VCaP (cell line): ENCODE measurements around the gene SDK1.

Source experiments
- H3K27ac ChIP-seq: fragments of 450-650 bp; 2 replicates; pipeline ENCODE4 v1.5.1; 2017
- CTCF ChIP-seq: fragments of 450-650 bp; conservative IDR thresholded peaks from 2 replicates; pipeline ENCODE4 v1.5.1; 2017; ENCODE audit warnings: mild to moderate bottlenecking, moderate library complexity

Gene SDK1

GRCh38 chr7:4267341-4268039, 966.4 kb downstream of the SDK1 start:
- no peak for TF ChIP-seq CTCF

GRCh38 chr7:4268040-4268965, 967.3 kb downstream of the SDK1 start:
- H3K27ac ChIP-seq: no peak overlapping the region

More at GRCh38 chr7:4267341-4268039, 966.4 kb downstream of the SDK1 start:
- no peak overlapping the region for H3K27ac ChIP-seq

GRCh38 chr7:4269086-4269485, 968.0 kb downstream of the SDK1 start:
- no peak for TF ChIP-seq CTCF
- no peak overlapping the region for H3K27ac ChIP-seq

More at GRCh38 chr7:4268040-4268965, 967.3 kb downstream of the SDK1 start:
- TF ChIP-seq CTCF: no peak

- TF ChIP-seq CTCF: no peak
- no peak overlapping the region for H3K27ac ChIP-seq
These were observed 968.7 kb downstream of the SDK1 start for GRCh38 chr7:4269746-4270145.

GRCh38 chr7:4270268-4270667, 969.2 kb downstream of the SDK1 start:
- TF ChIP-seq CTCF: no peak

GRCh38 chr7:4270941-4271715, 970.1 kb downstream of the SDK1 start:
- H3K27ac ChIP-seq: no peak overlapping the region
- TF ChIP-seq CTCF: no peak

More at GRCh38 chr7:4270268-4270667, 969.2 kb downstream of the SDK1 start:
- H3K27ac ChIP-seq: no peak overlapping the region

GRCh38 chr7:4271716-4272015, 970.6 kb downstream of the SDK1 start:
- TF ChIP-seq CTCF: no peak
- H3K27ac ChIP-seq: no peak overlapping the region
